K562 (cell line): Measurements from ENCODE around the gene FCHO1. TPM values are rescaled to one million over a fixed set of nuclear protein-coding genes. Genes with fewer than 3 reads are reported as not detected.

Experiments
- ARNT ChIP-seq, 2 experiments: fragments of 450-650 bp; IDR thresholded peaks; 2 replicates each; pipeline ENCODE4 v1.6.1; 2016; ENCODE audit warnings: mild to moderate bottlenecking in 1 of 2
- CBX3 ChIP-seq, 2 experiments: IDR thresholded peaks; 1 replicate in 1 of 2; 2 replicates in 1 of 2; pipeline ENCODE4 v1.6.1; 2012; ENCODE audit warnings: inconsistent platforms in 2 of 2, low read length in 2 of 2, borderline replicate concordance in 1 of 2, control low read depth in 1 of 2
- CREB1 ChIP-seq, 2 experiments: sonication (generic) in 1 of 2; formaldehyde crosslinking in 1 of 2; IDR thresholded peaks; 2 replicates each; pipeline versions ENCODE4 v1.6.1 to v1.8.0; 2012 to 2022; ENCODE audit warnings: inconsistent platforms in 1 of 2, mild to moderate bottlenecking in 1 of 2, missing genetic modification reagents in 1 of 2, moderate library complexity in 1 of 2
- FOXA1 ChIP-seq: fragments of 450-650 bp; IDR thresholded peaks from 2 replicates; pipeline ENCODE4 v1.6.1; 2016; ENCODE audit warnings: mild to moderate bottlenecking, borderline replicate concordance
- FUS ChIP-seq: fragments of 200-400 bp; formaldehyde crosslinking; optimal IDR thresholded peaks from 2 replicates; pipeline ENCODE3; 2017; ENCODE audit warnings: low read depth, low read length
- HDAC6 ChIP-seq: IDR thresholded peaks from 2 replicates; pipeline ENCODE4 v1.6.1; 2012; ENCODE audit warnings: low read depth, mild to moderate bottlenecking, control low read depth, inconsistent platforms, low read length, moderate library complexity
- L3MBTL2 ChIP-seq: fragments of 450-650 bp; IDR thresholded peaks from 2 replicates; pipeline ENCODE4 v1.6.1; 2016; ENCODE audit warnings: mild to moderate bottlenecking, moderate library complexity
- PRMT5 ChIP-seq: sonication (generic); formaldehyde crosslinking; IDR thresholded peaks from 2 replicates; pipeline ENCODE4 v1.5.0; 2020; ENCODE audit warnings: missing genetic modification reagents
- SMARCC2 ChIP-seq: fragments of 450-650 bp; IDR thresholded peaks from 2 replicates; pipeline ENCODE4 v1.6.1; 2017; ENCODE audit warnings: antibody characterized with exemption, moderate library complexity, mild to moderate bottlenecking, low read depth
- YY1 ChIP-seq, 3 experiments: IDR thresholded peaks; 2 replicates each; pipeline ENCODE4 v1.6.1; 2011; ENCODE audit warnings: low read length in 2 of 3, mild to moderate bottlenecking in 2 of 3, moderate library complexity in 2 of 3, borderline replicate concordance in 1 of 3, control low read depth in 1 of 3, low read depth in 1 of 3; ENCODE audit not compliant: insufficient read depth in 3 of 3, insufficient replicate concordance in 2 of 3, control insufficient read depth in 1 of 3, insufficient read length in 1 of 3; ENCODE audit errors: extremely low read depth in 1 of 3
- ZNF311 ChIP-seq: fragments of 250-450 bp; sonication (Bioruptor Pico); IDR thresholded peaks from 2 replicates; pipeline ENCODE4 v1.4.0; 2020; ENCODE audit warnings: mild to moderate bottlenecking, moderate library complexity
- polyA plus RNA-seq, 8 experiments: library from polyadenylated mRNA; depleted of rRNA in 4 of 8; stranded (reverse) in 5 of 8; unstranded in 3 of 8; fragments of >200 nt; fragmentation: Nextera tagmentation in 2 of 8; fragmentation: Illumina TruSeq in 1 of 8; extraction: Ambion mirVana in 2 of 8; extraction: Trizol in 1 of 8; gene quantifications; 2 replicates each; pipeline versions ENCODE4 v1.2.1 to v1.2.3, GENCODE V29; 2011 to 2014; ENCODE audit warnings: inconsistent platforms in 1 of 8, missing spikeins in 1 of 8
- total RNA-seq, 7 experiments: library from RNA; depleted of rRNA in 6 of 7; stranded (reverse); fragments of >200 nt in 6 of 7; fragmentation: Illumina TruSeq in 2 of 7; extraction: Trizol in 2 of 7; gene quantifications; 2 replicates each; pipeline versions ENCODE4 v1.2.1 to v1.2.3, GENCODE V29; 2011 to 2021; ENCODE audit warnings: low replicate concordance in 1 of 7
- TF ChIP-seq, protein P1 (sequence below): fragments of 450-650 bp; IDR thresholded peaks from 2 replicates; pipeline ENCODE4 v1.6.1; 2016; ENCODE audit warnings: mild to moderate bottlenecking, moderate library complexity
- TF ChIP-seq, protein P2 (sequence below): fragments of 450-650 bp; IDR thresholded peaks from 2 replicates; pipeline ENCODE4 v1.6.1; 2016; ENCODE audit warnings: antibody characterized with exemption

The FCHO1 gene
- total and polyA plus RNA-seq, 9 of the 15 experiments (the other 6 are each of a cell fraction or from before 2014, with no cell fraction given): 0.21 to 58.9 (median 18.3) TPM

DNA sequence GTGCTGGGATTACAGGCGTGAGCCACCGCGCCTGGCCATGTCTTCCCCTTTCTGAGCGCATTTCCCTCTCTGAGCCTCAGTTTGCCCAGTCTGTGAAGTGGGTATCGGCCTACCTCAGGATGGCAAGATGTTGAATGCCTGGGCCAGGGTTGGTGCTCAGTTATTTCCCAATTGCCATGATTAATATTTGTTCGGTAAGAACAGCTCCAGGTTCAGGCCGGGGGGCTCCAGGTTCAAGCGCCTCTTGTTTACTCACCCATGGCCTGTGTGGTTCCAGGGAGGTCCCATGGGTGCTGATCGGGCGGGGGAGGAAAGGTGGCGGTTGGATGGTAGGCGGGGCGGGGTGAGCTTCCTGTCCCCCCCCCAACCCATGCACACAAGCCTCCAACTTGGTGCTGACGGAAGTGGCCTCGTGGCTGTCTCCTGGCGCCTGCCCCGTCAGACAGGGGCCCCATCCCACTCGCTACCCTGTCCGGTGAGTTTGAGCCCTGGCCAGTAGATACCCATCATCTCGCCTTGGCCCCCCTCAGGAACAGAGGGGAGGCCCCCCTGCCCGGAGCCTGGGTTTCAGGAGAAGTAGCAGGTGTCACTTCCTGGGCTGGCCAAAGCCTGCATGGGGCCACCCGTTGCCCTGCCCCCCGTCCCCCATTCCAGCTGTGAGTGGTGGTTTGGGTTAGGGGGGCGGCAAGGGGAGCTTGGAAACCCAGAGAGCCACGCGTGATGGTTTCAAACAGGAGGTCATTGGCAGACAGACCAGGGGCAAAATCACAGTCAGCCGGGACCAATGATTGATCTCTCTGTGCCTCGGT lies at the start of gene FCHO1 (continued):
- TF ChIP-seq CBX3 (IDR thresholded peaks at IDR 0.05; ENCODE audit: borderline replicate concordance in 1 of 2, low read length in 2 of 2): peak in 1 of 2 experiments; percentile 26; a peak in 1 of 3 replicates
- no peak for TF ChIP-seq FOXA1
- TF ChIP-seq ARNT (IDR thresholded peaks at IDR 0.05): peak; percentile 40 to 49; a peak in 2 of 4 replicates
- no peak for TF ChIP-seq HDAC6
- no peak for TF ChIP-seq CREB1 (IDR thresholded peaks at IDR 0.05)
- 0 out of 2 replicates have a peak, but pooled peaks have one; percentile 18 for TF ChIP-seq CREB1 (CRISPR knock-in tag; IDR thresholded peaks at IDR 0.05)
- peak in 2 of 3 experiments; percentile 58 to 74 for TF ChIP-seq YY1 (IDR thresholded peaks at IDR 0.05; ENCODE audit: borderline replicate concordance in 1 of 3, control insufficient read depth in 1 of 3, extremely low read depth in 1 of 3, insufficient read depth in 3 of 3, insufficient read length in 1 of 3, insufficient replicate concordance in 2 of 3, low read depth in 1 of 3, low read length in 2 of 3)
- TF ChIP-seq SMARCC2: no peak; the same call in 1 of the 2 replicates
- peak; percentile 88 for TF ChIP-seq L3MBTL2
- TF ChIP-seq PRMT5 (CRISPR knock-in tag): no peak
- TF ChIP-seq, protein P1, sequence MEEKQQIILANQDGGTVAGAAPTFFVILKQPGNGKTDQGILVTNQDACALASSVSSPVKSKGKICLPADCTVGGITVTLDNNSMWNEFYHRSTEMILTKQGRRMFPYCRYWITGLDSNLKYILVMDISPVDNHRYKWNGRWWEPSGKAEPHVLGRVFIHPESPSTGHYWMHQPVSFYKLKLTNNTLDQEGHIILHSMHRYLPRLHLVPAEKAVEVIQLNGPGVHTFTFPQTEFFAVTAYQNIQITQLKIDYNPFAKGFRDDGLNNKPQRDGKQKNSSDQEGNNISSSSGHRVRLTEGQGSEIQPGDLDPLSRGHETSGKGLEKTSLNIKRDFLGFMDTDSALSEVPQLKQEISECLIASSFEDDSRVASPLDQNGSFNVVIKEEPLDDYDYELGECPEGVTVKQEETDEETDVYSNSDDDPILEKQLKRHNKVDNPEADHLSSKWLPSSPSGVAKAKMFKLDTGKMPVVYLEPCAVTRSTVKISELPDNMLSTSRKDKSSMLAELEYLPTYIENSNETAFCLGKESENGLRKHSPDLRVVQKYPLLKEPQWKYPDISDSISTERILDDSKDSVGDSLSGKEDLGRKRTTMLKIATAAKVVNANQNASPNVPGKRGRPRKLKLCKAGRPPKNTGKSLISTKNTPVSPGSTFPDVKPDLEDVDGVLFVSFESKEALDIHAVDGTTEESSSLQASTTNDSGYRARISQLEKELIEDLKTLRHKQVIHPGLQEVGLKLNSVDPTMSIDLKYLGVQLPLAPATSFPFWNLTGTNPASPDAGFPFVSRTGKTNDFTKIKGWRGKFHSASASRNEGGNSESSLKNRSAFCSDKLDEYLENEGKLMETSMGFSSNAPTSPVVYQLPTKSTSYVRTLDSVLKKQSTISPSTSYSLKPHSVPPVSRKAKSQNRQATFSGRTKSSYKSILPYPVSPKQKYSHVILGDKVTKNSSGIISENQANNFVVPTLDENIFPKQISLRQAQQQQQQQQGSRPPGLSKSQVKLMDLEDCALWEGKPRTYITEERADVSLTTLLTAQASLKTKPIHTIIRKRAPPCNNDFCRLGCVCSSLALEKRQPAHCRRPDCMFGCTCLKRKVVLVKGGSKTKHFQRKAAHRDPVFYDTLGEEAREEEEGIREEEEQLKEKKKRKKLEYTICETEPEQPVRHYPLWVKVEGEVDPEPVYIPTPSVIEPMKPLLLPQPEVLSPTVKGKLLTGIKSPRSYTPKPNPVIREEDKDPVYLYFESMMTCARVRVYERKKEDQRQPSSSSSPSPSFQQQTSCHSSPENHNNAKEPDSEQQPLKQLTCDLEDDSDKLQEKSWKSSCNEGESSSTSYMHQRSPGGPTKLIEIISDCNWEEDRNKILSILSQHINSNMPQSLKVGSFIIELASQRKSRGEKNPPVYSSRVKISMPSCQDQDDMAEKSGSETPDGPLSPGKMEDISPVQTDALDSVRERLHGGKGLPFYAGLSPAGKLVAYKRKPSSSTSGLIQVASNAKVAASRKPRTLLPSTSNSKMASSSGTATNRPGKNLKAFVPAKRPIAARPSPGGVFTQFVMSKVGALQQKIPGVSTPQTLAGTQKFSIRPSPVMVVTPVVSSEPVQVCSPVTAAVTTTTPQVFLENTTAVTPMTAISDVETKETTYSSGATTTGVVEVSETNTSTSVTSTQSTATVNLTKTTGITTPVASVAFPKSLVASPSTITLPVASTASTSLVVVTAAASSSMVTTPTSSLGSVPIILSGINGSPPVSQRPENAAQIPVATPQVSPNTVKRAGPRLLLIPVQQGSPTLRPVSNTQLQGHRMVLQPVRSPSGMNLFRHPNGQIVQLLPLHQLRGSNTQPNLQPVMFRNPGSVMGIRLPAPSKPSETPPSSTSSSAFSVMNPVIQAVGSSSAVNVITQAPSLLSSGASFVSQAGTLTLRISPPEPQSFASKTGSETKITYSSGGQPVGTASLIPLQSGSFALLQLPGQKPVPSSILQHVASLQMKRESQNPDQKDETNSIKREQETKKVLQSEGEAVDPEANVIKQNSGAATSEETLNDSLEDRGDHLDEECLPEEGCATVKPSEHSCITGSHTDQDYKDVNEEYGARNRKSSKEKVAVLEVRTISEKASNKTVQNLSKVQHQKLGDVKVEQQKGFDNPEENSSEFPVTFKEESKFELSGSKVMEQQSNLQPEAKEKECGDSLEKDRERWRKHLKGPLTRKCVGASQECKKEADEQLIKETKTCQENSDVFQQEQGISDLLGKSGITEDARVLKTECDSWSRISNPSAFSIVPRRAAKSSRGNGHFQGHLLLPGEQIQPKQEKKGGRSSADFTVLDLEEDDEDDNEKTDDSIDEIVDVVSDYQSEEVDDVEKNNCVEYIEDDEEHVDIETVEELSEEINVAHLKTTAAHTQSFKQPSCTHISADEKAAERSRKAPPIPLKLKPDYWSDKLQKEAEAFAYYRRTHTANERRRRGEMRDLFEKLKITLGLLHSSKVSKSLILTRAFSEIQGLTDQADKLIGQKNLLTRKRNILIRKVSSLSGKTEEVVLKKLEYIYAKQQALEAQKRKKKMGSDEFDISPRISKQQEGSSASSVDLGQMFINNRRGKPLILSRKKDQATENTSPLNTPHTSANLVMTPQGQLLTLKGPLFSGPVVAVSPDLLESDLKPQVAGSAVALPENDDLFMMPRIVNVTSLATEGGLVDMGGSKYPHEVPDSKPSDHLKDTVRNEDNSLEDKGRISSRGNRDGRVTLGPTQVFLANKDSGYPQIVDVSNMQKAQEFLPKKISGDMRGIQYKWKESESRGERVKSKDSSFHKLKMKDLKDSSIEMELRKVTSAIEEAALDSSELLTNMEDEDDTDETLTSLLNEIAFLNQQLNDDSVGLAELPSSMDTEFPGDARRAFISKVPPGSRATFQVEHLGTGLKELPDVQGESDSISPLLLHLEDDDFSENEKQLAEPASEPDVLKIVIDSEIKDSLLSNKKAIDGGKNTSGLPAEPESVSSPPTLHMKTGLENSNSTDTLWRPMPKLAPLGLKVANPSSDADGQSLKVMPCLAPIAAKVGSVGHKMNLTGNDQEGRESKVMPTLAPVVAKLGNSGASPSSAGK: peak; percentile 87
- no peak for TF ChIP-seq ZNF311 (CRISPR knock-in tag)
- TF ChIP-seq, protein P2, sequence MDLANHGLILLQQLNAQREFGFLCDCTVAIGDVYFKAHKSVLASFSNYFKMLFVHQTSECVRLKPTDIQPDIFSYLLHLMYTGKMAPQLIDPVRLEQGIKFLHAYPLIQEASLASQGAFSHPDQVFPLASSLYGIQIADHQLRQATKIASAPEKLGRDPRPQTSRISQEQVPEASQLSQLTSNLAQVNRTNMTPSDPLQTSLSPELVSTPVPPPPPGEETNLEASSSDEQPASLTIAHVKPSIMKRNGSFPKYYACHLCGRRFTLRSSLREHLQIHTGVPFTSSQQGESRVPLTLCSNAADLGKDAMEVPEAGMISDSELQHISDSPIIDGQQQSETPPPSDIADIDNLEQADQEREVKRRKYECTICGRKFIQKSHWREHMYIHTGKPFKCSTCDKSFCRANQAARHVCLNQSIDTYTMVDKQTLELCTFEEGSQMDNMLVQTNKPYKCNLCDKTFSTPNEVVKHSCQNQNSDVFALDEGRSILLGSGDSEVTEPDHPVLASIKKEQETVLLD: no peak
- no peak for TF ChIP-seq FUS
